T-helper 9 cell (primary cell): ENCODE data around the gene GGN.
A peak's percentile ranks its signal among the peaks of the same experiment; 100 is the strongest.
"Not testable (repeated sequence)": the region's sequence is repeated elsewhere in the genome, so short reads cannot be mapped to it uniquely, and the experiment has no call there.

Source experiments
- DNase-seq: peaks from one replicate; pipeline ENCODE4 v3.0.0-alpha.2; 2020

GGN gene

DNA sequence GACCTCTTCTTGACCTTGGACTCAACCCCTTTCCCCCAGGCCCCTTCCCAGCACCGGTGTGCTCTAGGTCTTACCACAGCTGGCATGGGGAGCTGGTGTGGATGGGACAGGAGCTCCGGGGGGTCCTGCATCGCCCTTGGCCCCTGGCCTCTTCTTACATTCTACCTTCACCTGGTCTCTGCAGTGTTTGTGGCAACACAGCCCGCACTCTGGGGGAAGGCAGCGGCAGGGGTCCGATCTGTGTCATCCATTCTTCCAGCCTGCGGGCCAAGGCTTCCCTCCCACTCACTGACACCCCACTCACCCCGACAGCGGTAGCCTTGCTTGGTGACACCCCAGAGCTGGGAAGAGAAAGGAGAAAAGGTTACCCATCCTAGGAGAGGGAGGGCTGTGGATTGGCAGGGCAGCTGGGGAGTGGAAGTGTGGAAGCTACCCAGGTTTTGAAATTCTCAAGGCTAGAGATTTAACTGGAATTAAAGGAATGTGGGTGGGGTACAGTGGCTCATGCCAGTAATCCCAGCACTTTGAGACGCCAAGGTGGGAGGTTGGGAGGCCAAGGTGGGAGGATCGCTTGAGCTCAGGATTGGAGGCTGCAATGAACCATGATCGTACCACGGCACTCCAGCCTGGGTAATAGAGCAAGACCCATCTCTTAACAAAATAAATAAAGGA lies 23.3 kb upstream of the GGN start:
- no peak for DNase-seq

- DNase-seq = not testable (repeated sequence)
Measured at GRCh38 chr19:38410407-38410806, 22.6 kb upstream of the GGN start.

DNA sequence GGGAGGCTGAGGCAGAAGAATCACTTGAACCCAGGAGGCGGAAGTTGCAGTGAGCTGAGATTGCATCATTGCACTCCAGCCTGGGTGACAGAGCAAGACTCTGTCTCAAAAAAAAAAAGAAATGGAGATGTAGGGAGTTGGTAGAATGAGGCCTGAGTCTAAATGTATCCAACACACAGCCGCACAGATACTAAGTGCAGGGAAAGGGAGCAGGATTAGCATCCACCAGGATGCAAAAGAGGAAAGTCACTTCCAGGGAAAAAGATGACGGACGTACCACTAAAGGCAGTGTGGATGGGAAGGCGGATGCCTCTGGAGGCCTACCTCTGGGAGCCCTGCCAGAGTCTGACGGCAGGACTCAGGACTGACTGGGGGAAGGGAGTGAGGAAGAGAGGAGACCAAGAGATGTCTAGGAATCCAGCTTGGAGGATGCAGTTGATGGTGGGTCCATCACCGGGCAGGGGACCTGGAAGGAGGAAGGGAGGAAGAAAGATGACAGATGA lies 21.8 kb upstream of the GGN start:
- no peak for DNase-seq

GRCh38 chr19:38405276-38405675 lies 17.4 kb upstream of the GGN start:
- no peak for DNase-seq

DNA sequence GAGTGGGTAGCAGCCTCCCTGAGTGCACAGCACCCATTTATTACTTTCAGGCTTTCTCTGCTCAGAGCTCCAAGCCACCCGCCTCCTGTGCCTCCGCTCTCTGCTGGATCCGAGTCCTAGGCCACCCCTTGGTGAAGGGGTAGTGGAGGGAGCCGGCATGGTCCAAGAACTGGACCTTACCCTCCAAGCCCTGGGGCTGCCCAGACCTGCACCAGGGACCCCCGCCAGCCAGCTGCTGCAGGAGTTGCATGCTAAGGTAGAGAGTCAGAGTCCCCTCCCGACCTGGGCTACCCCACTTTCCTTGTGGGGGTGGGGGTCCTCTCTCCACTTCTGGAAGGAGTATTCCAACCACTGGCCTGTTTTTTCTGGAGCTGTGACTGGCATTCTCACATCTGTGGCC lies 17.0 kb upstream of the GGN start:
- DNase-seq = no peak

- peak; percentile 97 for DNase-seq
Measured at GRCh38 chr19:38402967-38403674, 15.3 kb upstream of the GGN start, which contains the start of gene FAM98C. FAM98C (plus strand) TSS chr19:38403093; CDS start chr19:38403154, 61 bp downstream.

DNA sequence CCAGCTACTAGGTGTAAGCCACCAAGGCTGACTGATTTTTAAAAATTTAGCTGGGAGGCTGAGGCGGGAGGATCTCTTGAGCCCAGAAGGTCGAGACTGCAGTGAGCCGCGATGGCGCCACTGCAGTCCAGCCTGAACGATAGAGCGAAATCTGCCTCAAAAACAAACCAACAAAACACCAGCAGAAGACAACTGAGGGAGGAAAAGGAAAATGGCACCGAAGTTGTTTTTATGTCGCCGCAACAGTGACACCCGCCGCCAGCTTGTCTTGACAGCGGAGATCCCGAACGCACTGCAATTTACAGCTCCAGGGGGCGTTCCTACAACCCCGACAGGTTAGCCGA lies 14.8 kb upstream of the GGN start:
- DNase-seq = no peak

DNA sequence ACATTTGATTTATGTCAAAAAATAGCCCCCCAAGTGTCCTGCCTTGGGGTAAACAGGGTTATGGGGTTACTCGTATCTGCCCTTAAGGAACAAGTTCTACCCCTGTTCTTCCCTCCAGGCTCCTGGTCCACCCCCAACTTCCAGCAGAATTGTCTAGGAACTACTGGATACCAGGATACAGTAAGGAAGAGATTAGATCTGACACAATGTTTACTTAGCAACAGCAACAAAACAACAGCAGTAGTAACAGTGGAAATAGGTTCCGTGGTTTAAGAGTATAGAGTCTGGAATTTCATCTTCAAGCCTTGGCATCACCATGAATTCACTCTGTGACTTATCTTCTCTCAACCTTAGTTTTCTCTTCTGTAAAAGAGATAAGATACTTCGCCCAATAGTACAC lies 13.3 kb upstream of the GGN start:
- DNase-seq = no peak

GRCh38 chr19:38400361-38400760 lies 12.5 kb upstream of the GGN start:
- no peak for DNase-seq

GRCh38 chr19:38399537-38399936 lies 11.7 kb upstream of the GGN start:
- DNase-seq = no peak

DNA sequence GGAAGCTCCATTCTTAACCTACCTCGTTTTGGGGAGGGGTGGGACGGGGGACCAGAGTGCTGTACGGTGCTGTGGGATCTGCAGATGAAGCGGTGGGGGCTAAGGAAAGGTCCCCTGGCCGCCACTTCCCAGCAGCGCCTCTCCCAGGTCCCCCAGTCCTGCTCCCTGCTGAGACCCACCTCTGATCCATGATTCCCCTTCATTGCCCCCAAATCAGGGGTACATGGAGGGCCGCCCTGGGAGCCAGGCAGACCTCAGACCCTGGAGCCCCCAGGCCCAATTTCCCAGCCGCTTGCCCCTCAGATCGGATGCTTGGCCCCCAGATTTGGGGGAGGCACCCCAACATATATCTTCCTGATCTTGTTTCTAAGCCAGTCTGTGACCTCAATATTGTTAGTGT lies 11.2 kb upstream of the GGN start:
- no peak for DNase-seq

- no peak for DNase-seq
Measured at GRCh38 chr19:38395381-38396114, 7.7 kb upstream of the GGN start.

DNA sequence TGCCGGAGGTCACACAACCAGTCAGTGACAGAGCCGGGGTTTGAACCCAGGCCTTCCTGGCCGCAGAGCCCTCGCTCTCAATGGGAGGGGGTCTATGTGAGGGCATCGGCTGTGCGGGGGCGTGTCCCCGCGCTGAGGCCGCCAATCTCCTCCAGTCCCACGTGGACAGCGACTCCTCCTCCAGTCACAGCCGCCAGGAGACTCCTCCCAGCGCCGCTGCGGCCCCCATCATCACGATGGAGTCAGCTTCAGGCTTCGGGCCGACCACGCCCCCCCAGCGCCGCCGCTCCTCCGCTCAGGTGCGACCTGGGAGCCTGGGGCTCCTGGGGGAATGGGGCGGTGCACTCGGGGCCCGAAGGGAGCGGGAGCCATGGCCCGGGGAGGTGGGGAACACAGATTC lies 6.7 kb upstream of the GGN start:
- DNase-seq = peak; percentile 49

GRCh38 chr19:38392707-38393308 lies 5.0 kb upstream of the GGN start:
- DNase-seq = no peak

- no peak for DNase-seq
Measured at GRCh38 chr19:38391911-38392464, 4.2 kb upstream of the GGN start.

DNA sequence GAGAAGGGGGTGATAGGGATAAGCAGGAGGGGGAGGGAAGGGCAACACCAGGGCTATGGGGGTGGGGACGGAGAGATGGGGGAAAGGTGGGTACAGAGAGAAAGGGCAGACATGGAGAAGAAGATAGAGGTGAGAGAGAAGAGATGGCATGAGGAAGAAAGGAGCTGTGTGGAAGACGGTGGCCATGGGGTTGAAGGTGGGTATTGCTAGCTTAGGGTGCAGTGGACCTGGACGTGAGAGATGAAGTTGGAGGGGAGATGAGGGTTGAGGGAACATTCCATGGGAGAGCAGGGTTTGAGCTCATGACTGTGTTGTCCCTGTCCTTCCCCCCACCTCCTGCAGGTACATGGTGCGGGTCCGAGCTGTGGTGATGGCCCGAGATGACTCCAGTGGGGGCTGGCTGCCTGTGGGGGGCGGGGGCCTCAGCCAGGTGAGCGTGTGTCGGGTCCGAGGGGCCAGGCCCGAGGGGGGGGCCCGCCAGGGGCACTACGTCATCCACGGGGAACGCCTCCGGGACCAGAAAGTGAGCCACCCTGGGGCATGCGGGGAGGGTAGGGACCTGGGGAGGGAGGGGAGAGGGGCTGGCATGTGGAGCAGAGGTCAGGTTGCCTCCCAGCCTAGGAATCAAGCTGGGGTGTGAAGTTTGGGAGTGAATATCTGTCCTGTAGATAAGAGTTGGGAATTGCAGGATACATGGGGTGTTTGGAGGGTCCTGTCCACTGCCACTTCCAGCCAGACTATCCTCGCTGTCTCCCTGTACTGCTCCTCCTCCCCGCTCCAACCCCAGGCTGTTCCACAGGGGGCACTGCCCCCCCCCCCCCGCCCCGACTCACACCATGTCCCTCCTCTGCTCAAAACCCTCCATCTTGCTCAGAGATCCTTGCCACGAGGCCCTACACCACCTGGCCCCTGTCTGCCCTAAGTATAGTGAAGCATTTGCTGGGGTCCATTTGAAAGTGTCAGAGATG lies 2.4 kb upstream of the GGN start:
- no peak for DNase-seq

GRCh38 chr19:38389101-38389925 lies 1.5 kb upstream of the GGN start:
- DNase-seq = no peak

DNA sequence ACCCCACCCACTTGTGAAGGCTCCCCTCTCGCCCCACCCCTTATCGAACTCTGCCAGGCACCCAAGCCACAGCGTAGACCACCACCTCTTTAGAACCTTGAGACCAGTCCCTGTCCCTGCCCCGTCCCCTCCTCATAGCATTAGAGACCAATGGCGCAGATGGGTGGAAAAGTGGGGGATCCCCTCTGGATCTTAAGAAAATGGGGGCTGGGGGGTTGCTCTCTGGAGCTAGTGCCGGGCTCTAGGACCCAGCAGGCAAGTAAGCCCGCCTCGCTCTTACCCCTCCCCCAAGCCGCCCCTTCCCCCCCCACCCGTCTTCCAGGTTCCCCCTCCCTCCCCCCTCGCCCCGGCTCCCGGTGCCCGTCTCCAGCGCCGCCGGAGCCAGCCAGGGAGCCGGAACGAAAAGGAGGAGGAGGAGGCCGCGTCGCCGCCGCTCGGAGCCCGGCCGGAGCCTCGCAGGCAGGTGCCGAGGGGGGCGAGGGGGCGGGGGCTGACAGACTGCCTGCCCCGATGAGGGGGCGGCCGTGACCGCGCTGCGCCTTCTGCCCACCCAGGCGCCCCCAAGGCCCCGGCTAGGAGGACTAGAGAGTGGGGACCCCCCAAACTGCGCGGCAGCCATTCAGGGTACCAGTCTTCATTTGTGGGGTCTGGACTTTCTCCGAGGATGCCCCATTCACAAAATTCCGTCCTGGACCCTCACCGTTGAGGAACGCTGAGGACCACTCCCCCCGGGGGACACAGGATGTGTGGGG lies 691 bp upstream of the GGN start, which contains the start of gene SPRED3:
SPRED3 (plus strand) TSS at position 349 of the 752 bp plus-strand sequence. CDS start 1,606 bp downstream, outside the sequence.
- no peak for DNase-seq

GRCh38 chr19:38386971-38387549 lies 774 bp downstream of the GGN start:
- no peak for DNase-seq
